ENCODE results near the gene NUDT17. TPM values are rescaled to one million over a fixed set of nuclear protein-coding genes. Genes with fewer than 3 reads are reported as not detected.

The NUDT17 gene
- polyA plus RNA-seq, 1 of the 3 experiments (the other 2 are of a cell fraction): 8.1 TPM

GRCh38 chr1:145891587-145892485 is 46.4 kb downstream of the NUDT17 start (continued):
- TF ChIP-seq REST (IDR thresholded peaks at IDR 0.05; ENCODE audit: low read depth, low read length): peak; percentile 58; the same call in 1 of the 2 replicates
- TF ChIP-seq JUND (IDR thresholded peaks at IDR 0.05): peak; percentile 89
- TF ChIP-seq SIN3A (IDR thresholded peaks at IDR 0.05; ENCODE audit: borderline replicate concordance, low read depth, low read length): peak; percentile 62; the same call in 1 of the 2 replicates
- peak; percentile 95 for TF ChIP-seq RAD21 (IDR thresholded peaks at IDR 0.05; ENCODE audit: low read length)
- TF ChIP-seq RFX5 (IDR thresholded peaks at IDR 0.05; ENCODE audit: low read length): no peak
- peak; percentile 86 for TF ChIP-seq NFIC (IDR thresholded peaks at IDR 0.05; ENCODE audit: borderline replicate concordance)
- TF ChIP-seq FOXM1 (IDR thresholded peaks at IDR 0.05; ENCODE audit: low read depth): peak; percentile 28; the same call in 1 of the 2 replicates
- peak; percentile 29 to 76; a peak in 3 of 4 replicates for TF ChIP-seq EP300 (IDR thresholded peaks at IDR 0.05; ENCODE audit: borderline replicate concordance in 1 of 2, low read depth in 1 of 2, low read length in 1 of 2)

- POLR2A ChIA-PET: interaction anchor here (1.3 to 1.7 kb wide), 2 partner anchors 34 to 35 kb away, joined by 4 to 7 read pairs; partner anchors contain the start of genes PIAS3 and RBM8A
- Histone ChIP-seq H3K4me3 (ENCODE audit: low read depth in 2 of 2, low read length in 1 of 2) (peak overlapping the region; percentile 15 to 42; a peak in 3 of 4 replicates), H3K27ac (ENCODE audit: low read depth in 2 of 2, low read length in 1 of 2) (peak overlapping the region; percentile 94 to 98), H3K9ac (peak overlapping the region; percentile 71), H2AFZ (ENCODE audit: low read depth) (no peak overlapping the region; the same call in 1 of the 2 replicates), H3K9me3 (no peaks in the 10 kb centered on the region), H3K9me2 (no peaks in the 10 kb centered on the region), H3F3A (replicated peaks; ENCODE audit: insufficient read depth) (peaks cover 20% of the 10 kb centered on the region), H4K20me1 (ENCODE audit: insufficient read depth) (no peaks in the 10 kb centered on the region), H3K36me3 (replicated peaks in 1 of 2; ENCODE audit: control insufficient read depth in 1 of 2, insufficient read depth in 2 of 2, low read length in 1 of 2) (no peaks in the 10 kb centered on the region), H3K79me2 (ENCODE audit: insufficient read depth) (no peaks in the 10 kb centered on the region), H3K4me2 (peak overlapping the region; percentile 79), H3K27me3 (ENCODE audit: insufficient read depth) (no peaks in the 10 kb centered on the region), H3K4me1 (ENCODE audit: control insufficient read depth in 1 of 2, insufficient read depth in 2 of 2, low read depth in 1 of 2, low read length in 1 of 2) (peaks cover 21 to 28% of the 10 kb centered on the region in 2 experiments)
- CTCF ChIA-PET: interaction anchor here (0.7 to 11.0 kb wide), 43 partner anchors 8 to 289 kb away, joined by 3 to 281 read pairs (median 8); partner anchors contain the start of genes ANKRD34A, HJV, ITGA10 and NUDT17
- no peak for DNase-seq
- WGBS (ENCODE audit: low lambda C conversion rate): 47% methylated on average over 3 of the region's 3 CpGs
- TF ChIP-seq NFIC (IDR thresholded peaks at IDR 0.05; ENCODE audit: borderline replicate concordance) (peak; percentile 72), EP300 (IDR thresholded peaks at IDR 0.05; ENCODE audit: borderline replicate concordance in 1 of 2, low read depth in 1 of 2, low read length in 1 of 2) (no peak; a peak in 1 of 4 replicates)
These were observed 47.2 kb downstream of the NUDT17 start for GRCh38 chr1:145892486-145893087.
